Measurements from ENCODE around the gene LRP1. TPM values are rescaled to one million over a fixed set of nuclear protein-coding genes. Genes with fewer than 3 reads are reported as not detected.
A peak's percentile ranks its signal among the peaks of the same experiment; 100 is the strongest.

The LRP1 gene
- total RNA-seq, 1 donor from 2014 or later: 448 TPM

DNA sequence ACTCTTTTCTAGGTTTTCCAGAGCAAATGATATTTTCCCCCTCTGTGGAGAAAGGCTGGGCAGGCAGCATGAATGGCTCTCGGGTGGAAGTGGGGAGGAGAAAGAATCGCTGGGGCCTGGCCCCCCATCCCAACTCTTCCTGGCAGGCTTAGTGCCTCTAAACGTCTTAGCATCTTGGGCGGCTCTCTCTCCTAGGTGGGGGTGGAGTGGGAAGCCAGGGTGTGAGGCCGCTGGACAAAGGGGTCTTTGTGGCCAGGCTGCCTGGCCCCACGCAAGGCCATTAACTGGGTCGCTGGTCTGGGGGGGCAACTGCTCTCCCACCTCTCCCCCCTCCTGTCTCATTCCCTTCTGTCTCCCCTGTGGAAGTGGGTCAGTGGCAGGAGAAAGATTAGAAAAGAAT is 14.4 kb downstream of the LRP1 start:
- Mint-ChIP-seq H3K4me1 (ENCODE audit: low read depth) (peaks cover 67% of the 10 kb centered on the region), H3K4me3 (ENCODE audit: unreplicated experiment) (no peak overlapping the region), H3K36me3 (ENCODE audit: low read depth) (peaks cover 59% of the 10 kb centered on the region), H3K27ac (ENCODE audit: unreplicated experiment) (peak overlapping the region; percentile 61), H3K27me3 (ENCODE audit: low read depth) (no peaks in the 10 kb centered on the region), H3K9me3 (ENCODE audit: low read depth) (no peaks in the 10 kb centered on the region)
- no peak for DNase-seq (ENCODE audit: low spot score)
- TF ChIP-seq, protein P1, sequence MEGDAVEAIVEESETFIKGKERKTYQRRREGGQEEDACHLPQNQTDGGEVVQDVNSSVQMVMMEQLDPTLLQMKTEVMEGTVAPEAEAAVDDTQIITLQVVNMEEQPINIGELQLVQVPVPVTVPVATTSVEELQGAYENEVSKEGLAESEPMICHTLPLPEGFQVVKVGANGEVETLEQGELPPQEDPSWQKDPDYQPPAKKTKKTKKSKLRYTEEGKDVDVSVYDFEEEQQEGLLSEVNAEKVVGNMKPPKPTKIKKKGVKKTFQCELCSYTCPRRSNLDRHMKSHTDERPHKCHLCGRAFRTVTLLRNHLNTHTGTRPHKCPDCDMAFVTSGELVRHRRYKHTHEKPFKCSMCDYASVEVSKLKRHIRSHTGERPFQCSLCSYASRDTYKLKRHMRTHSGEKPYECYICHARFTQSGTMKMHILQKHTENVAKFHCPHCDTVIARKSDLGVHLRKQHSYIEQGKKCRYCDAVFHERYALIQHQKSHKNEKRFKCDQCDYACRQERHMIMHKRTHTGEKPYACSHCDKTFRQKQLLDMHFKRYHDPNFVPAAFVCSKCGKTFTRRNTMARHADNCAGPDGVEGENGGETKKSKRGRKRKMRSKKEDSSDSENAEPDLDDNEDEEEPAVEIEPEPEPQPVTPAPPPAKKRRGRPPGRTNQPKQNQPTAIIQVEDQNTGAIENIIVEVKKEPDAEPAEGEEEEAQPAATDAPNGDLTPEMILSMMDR (IDR thresholded peaks at IDR 0.05): no peak

DNA sequence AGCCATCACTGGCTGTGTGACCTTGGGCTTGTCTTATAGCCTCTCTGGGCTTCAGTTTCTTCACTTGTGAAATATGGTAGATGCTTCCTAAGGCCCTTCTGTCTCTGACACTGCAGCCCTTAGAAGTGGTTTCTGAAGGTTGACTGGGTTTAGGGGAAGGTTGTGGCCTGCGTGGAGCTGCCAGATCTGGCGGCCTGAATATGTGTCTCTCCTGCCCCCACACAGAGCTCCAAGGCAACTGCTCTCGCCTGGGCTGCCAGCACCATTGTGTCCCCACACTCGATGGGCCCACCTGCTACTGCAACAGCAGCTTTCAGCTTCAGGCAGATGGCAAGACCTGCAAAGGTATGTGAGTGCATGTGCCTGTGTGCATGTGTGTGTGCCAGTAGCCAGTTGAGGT is 15.2 kb downstream of the LRP1 start:
- peaks cover 59% of the 10 kb centered on the region for H3K36me3 Mint-ChIP-seq (ENCODE audit: low read depth)
- no peak for DNase-seq (ENCODE audit: low spot score)
- H3K4me3 Mint-ChIP-seq (ENCODE audit: unreplicated experiment): no peak overlapping the region
- TF ChIP-seq, protein P1 (IDR thresholded peaks at IDR 0.05): no peak
- H3K4me1 Mint-ChIP-seq (ENCODE audit: low read depth): peaks cover 67% of the 10 kb centered on the region
- no peaks in the 10 kb centered on the region for H3K27me3 Mint-ChIP-seq (ENCODE audit: low read depth)
- peak overlapping the region; percentile 61 for H3K27ac Mint-ChIP-seq (ENCODE audit: unreplicated experiment)
- H3K9me3 Mint-ChIP-seq (ENCODE audit: low read depth): no peaks in the 10 kb centered on the region

DNA sequence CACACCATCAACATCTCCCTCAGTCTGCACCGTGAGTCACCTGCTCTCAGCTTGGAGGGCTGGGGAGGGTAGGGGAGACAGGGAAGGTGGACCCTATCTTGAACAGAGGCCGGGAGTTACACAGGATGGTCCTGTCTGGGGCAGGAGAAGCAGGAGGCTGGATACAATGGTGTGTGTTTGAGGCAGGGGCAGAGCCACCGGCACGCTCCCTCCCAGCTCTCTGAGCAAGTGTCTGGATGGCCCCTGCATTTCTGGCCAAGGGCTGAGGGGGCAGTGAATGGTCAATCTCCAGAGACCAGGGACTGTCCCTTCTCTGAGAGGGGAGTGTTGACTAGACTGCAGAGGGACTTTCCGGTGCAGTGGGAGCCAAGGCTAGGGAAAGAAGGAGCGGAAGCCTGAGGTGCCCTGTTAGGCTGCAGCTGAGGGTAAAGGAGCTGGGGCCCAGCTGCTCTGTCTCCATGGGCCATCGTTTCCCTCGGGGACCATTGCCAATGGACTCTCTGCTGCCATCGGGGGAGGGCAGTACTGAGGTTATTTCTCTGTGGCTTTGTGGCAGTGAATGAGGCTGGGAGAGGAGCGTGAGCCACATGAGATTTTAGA is 17.3 kb downstream of the LRP1 start:
- H3K4me1 Mint-ChIP-seq (ENCODE audit: low read depth): peaks cover 67% of the 10 kb centered on the region
- H3K27ac Mint-ChIP-seq (ENCODE audit: unreplicated experiment): peak overlapping the region; percentile 82
- H3K36me3 Mint-ChIP-seq (ENCODE audit: low read depth): peaks cover 52% of the 10 kb centered on the region
- peak overlapping the region; percentile 47 for H3K4me3 Mint-ChIP-seq (ENCODE audit: unreplicated experiment)
- no peaks in the 10 kb centered on the region for H3K9me3 Mint-ChIP-seq (ENCODE audit: low read depth)
- DNase-seq (ENCODE audit: low spot score): no peak
- TF ChIP-seq, protein P1 (IDR thresholded peaks at IDR 0.05): no peak
- no peaks in the 10 kb centered on the region for H3K27me3 Mint-ChIP-seq (ENCODE audit: low read depth)

DNA sequence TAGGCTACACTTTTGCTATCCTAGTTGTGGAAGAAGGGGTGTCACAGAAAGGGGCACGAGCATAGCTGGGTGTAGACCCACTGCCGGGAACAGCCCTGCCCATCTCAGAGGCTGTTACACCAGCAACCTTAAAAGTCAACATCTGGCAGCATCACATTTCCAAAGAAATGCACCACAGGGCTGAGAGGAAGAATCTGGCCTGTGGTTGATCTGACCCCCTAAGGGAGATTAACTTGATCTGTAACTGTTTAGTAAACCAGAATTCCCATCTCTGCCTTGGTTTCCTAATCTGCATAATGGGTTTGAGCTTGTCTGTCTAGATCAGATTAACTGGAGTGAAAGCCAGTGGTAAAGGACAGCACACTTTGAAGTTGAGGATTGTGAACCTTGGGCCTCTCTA is 17.8 kb downstream of the LRP1 start:
- Mint-ChIP-seq H3K27me3 (ENCODE audit: low read depth) (no peaks in the 10 kb centered on the region), H3K4me3 (ENCODE audit: unreplicated experiment) (no peak overlapping the region), H3K9me3 (ENCODE audit: low read depth) (no peaks in the 10 kb centered on the region), H3K36me3 (ENCODE audit: low read depth) (peaks cover 51% of the 10 kb centered on the region), H3K4me1 (ENCODE audit: low read depth) (peaks cover 72% of the 10 kb centered on the region), H3K27ac (ENCODE audit: unreplicated experiment) (peak overlapping the region; percentile 90)
- no peak for DNase-seq (ENCODE audit: low spot score)
- TF ChIP-seq, protein P1 (IDR thresholded peaks at IDR 0.05): no peak

DNA sequence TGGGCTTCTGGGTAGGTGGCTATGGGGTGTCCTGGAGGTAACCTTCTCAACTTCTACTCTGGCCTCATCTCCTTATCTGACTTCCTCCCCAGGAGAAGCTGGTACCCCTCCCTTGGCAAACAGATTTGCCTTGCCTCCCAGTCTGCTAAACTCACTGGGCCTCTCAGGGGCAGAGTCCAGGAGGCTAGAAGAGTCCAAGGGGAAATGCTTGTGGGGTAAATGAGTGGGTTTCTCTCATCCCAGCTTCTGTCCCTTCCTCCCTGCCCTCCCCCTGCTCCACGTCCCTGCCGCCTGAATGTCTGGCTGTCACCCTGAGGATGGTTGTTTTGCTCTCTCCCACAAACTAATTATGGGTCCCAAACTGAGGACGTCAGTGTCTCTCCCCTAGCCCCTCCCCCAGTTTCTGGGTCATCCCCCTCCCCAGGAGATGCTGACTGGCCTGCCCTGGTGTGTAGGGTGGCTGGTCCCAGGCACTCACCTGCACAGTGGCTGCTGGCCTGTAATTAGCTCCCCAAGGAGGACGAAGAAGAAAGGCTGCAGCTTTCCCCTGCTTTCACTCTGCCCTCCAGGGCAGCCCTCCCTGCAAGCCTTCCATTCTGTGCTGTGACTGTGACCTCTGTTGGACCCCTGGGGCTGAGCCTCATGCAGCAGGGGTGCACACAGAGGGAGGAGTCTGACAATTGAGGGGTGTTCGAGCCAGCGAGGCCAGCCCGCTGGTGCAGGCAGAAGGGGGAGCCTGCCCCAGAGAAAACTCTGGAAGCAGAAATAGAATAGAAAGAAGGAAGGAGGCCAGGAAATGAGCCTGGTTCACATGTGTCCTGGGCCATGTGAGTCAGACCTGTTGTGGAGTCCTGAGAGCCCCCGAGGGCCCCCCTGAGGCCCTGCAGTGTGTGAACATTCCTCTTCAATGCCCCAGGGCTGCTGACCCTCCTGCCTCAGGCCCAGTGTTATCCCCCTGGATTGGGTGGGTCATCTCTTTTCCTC is 19.0 kb downstream of the LRP1 start, which contains the start of gene LRP1-AS:
LRP1-AS (minus strand) TSS at position 659 of the 984 bp plus-strand sequence.
- peaks cover 42% of the 10 kb centered on the region for H3K36me3 Mint-ChIP-seq (ENCODE audit: low read depth)
- DNase-seq (ENCODE audit: low spot score): no peak
- no peaks in the 10 kb centered on the region for H3K9me3 Mint-ChIP-seq (ENCODE audit: low read depth)
- no peaks in the 10 kb centered on the region for H3K27me3 Mint-ChIP-seq (ENCODE audit: low read depth)
- TF ChIP-seq, protein P1 (IDR thresholded peaks at IDR 0.05): no peak
- H3K4me1 Mint-ChIP-seq (ENCODE audit: low read depth): peaks cover 74% of the 10 kb centered on the region
- peak within 1 kb of the TSS; percentile 90 for H3K27ac Mint-ChIP-seq (ENCODE audit: unreplicated experiment)
- peak within 1 kb of the TSS; percentile 33 for H3K4me3 Mint-ChIP-seq (ENCODE audit: unreplicated experiment)

Data from chondrocyte (in vitro differentiated cells).